Raji (cell line): ENCODE measurements around the gene ZBTB46.

Source experiments
- POLR2A ChIP-seq: IDR thresholded peaks from 2 replicates; pipeline ENCODE4 v1.6.1; 2011; ENCODE audit warnings: low read depth, low read length, control low read depth; ENCODE audit not compliant: insufficient read depth

Gene ZBTB46

DNA sequence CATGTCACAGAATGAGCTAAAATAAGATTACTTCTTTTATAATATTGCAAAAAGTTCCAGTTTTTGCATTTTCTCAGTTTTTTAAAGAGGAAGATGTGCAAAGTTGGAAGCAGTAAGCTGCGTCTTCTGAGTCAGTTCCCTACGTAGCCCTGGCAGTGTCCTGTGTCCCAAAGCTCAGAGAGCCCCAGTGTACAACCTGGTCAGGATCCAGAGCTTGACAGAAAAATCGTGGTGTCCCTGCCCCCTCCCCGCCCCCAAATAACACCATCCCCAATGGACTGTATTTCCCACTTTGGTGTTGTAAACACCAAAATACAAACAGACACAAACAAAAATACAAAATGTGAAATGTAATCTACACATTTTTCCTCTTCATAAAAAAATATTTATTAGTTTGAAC, 86.9 kb downstream of the ZBTB46 start:
- TF ChIP-seq POLR2A: no peak

DNA sequence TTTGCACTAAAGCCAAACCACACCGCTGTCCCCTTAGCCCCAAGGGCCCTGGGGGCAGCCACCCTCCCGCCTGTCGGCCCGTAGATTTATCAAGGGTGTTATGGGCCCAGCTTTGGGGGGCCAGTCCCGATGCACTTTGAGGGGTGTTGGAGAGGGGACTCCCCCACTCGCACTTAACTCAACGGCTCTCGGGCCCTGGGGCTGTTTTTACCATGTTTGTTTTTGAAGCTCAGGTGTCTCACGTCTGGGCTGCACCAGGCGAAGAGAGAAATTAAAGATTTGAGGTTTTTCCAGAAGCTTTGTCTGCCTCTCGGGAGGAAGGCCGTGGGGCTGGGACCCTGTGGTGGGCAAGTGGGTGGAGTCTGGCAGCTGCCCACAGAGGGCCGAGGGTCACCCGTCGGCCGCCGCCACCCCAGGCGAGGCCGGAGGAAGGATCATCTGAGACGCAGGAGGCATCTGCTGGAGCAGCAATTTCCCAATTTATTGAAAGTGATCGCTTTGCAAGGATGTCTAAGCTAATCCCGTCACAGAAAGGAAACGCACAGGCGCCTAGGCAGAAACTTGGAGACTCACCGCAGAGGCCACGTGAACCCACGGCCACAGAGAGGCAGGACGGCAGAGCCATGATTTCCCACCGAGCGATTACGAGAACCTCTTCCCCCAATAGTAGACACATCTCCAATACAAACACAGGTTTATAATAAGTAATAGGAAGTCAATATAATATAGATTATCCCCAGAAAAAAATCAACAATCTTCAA, 87.7 kb downstream of the ZBTB46 start:
- no peak for TF ChIP-seq POLR2A

DNA sequence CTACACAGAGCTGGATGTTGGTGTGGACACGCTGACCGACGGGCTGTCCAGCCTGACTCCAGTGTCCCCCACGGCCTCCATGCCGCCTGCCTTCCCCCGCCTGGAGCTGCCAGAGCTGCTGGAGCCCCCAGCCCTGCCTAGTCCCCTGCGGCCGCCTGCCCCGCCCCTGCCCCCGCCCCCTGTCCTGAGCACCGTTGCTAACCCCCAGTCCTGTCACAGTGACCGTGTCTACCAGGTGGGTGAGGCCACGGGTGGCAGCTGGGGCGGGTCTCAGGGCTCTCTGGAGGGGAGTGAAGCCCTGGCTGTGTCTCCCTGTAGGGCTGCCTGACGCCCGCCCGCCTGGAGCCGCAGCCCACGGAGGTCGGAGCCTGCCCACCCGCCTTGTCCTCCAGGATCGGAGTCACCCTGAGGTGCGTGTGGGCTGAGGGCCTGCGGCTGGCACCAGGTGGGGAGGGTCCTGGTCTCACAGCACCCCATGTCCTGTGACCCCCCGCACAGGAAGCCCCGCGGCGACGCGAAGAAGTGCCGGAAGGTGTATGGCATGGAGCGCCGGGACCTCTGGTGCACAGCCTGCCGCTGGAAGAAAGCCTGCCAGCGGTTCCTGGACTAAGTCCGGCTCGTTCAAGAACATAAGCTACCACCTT, 88.6 kb downstream of the ZBTB46 start:
- no peak for TF ChIP-seq POLR2A

DNA sequence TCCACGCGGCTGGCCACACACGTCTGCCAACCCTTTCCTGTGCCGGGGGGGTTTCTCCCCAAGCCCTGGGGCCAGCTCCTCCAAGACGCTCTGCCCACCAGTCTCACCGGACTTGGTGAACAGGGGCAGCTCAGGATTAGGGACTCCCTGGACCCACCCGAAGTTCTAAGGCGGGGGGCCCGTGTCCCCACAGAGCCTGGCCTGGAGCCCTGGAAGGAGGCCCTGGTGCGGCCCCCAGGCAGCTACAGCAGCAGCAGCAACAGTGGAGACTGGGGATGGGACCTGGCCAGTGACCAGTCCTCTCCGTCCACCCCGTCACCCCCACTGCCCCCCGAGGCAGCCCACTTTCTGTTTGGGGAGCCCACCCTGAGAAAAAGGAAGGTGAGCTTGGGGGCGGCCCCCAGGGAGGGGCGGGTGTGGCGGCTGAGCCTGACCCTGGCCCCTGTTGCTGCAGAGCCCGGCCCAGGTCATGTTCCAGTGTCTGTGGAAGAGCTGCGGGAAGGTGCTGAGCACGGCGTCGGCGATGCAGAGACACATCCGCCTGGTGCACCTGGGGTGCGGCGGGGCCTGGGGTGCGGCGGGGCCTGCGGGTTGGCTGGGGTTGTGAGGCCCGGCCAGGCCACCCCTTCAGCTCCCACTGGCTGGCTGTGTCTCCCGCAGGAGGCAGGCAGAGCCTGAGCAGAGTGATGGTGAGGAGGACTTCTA, 89.2 kb downstream of the ZBTB46 start:
- TF ChIP-seq POLR2A: no peak

DNA sequence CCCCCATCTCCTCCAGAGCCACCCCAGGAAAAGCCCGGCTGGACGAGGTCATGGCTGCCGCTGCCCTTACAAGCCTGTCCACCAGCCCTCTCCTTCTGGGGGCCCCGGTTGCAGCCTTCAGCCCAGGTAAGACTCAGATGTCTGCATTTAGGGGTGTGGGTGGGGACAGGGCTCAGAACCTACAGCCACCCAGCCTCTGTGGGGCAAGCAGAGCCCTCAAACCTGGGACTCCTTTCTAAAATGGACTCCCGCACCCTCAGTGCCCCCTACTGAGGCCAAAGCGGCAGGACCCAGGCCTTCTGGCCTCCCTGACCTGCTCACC, 89.7 kb downstream of the ZBTB46 start:
- TF ChIP-seq POLR2A: no peak

DNA sequence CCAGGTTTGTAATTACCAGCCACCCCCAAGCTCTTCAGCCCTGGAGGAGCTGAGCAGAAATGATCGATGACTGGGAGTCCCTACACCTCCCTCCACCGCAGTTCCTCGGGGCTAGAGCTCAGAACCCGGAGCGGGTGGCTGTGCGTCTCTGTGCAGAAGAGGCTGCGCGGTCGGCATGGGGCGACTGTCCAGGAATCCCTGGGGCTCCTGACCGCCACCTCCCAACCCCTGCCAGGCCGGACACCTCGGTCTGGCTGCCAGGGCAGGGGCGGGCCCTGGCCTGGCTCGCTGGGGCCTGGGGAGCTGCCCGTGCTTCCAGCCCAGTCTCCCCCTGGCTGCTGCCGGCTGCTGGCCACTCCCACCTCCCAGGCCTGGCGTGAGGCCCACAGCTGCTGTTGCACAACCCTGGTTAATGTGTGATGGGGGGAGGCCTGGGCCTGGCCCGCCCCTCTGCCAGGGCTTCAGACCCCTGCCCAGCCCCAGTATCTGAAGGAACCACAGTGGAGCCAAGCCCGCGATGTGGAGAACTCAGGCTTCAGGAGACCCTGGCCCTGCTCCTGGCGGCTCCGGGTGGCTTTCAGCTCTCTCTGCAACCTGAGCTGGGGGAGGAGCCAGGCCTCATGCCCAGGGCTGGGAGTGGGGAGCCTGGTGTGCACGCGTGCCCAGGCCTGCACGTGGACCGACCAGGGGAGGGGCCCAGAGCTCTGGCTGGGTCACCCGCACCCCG, 90.3 kb downstream of the ZBTB46 start:
- TF ChIP-seq POLR2A: no peak

DNA sequence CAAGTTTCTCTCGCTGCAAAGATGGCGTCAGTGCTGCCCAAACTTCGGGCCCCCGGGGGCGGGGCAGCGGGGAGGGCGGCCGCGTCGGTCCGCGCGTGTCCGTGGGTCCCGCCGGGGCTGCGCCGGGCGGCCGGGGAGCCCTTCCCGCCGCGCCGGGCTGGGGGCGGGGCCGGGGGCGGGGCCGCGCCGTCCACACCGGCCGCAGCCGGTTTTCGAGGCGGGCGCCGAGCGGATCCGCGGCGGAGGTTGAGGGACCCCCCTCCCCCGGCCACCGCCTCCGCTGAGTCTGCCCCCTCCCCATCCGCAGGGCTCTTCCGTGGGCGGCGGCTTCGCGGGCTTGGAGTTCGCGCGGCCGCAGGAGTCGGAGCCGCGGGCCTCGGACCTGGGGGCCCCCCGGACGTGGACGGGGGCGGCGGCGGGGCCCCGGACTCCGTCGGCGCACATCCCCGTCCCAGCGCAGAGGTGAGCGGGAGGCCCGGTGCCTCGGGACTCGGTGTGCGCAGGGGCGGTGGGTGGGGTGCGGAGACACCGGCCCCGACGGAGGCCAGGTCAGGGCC, 90.9 kb downstream of the ZBTB46 start:
- TF ChIP-seq POLR2A: no peak

DNA sequence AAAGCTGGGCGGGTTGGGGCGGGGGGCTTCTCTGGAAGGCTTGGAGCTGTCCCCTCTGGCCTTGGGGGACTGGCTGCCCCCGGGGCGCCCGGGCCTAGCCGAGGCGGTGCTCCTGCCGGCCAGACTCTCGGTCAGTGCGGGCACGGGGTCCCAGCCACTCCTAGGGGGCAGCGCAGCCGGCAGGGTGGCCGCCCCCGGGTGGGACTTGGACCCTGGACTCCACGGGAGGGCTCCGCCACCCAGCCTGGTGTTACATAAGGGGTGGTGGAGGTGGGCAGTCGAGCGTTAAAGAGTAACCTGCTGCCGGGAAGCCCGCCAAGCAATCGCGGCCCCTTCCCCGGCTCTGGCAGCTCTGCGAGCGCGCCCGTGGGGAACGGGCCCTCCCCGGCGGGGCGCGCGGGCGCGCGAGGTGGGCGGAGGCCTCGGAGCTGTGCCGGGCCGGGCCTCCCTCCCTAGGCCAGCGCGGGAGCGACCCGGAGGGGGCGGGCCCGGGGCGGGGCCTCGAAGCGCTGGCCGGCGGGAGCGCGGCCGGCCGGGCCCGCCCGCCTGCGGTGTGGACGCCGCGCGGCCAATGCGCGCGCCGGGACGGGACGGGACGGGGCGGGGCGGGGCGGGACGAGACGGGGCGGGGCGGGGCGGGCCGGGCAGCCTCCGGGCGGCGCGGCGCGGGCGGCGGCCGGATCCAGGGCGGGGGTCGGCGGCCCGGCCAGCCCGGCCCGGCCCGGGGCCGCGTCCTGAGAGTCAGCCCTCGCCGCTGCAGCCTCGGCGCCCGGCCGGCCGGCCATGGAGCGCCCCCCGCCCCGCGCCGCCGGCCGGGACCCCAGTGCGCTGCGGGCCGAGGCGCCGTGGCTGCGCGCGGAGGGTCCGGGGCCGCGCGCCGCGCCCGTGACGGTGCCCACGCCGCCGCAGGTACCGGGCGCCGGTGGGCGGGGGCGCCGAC, 91.7 kb downstream of the ZBTB46 start, which contains the start of gene SLC2A4RG:
TSS of gene SLC2A4RG (plus strand) at position 647 of the 940 bp plus-strand sequence. CDS start at position 784, 137 bp downstream.
- peak; percentile 21; the same call in 1 of the 2 replicates for TF ChIP-seq POLR2A

DNA sequence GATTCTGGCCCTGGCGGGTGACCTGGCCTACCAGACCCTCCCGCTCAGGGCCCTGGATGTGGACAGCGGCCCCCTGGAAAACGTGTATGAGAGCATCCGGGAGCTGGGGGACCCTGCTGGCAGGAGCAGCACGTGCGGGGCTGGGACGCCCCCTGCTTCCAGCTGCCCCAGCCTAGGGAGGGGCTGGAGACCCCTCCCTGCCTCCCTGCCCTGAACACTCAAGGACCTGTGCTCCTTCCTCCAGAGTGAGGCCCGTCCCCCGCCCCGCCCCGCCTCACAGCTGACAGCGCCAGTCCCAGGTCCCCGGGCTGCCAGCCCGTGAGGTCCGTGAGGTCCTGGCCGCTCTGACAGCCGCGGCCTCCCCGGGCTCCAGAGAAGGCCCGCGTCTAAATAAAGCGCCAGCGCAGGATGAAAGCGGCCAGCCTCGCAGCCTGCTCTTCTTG, 92.4 kb downstream of the ZBTB46 start:
- TF ChIP-seq POLR2A: no peak

DNA sequence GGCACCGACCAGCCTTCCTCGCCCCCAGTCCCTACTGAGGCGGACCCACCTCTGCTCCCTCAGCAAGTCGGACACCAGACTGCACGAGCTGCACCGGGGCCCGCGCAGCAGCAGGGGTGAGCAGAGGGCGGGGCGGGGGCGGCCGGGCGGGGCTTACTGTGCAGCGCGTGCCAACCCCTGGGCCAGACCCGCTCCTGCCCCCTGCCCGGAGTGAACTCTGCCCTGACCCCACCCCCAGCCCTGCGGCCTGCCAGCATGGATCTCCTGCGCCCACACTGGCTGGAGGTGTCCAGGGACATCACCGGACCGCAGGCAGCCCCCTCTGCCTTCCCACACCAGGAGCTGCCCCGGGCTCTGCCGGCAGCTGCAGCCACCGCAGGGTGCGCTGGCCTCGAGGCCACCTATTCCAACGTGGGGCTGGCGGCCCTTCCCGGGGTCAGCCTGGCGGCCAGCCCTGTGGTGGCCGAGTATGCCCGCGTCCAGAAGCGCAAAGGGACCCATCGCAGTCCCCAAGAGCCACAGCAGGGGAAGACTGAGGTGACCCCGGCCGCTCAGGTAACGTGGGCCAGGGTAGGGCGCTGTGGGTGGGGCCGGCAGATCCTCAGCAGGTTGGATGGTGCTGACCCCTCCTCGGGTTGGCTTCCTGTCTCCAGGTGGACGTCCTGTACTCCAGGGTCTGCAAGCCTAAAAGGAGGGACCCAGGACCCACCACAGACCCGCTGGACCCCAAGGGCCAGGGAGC, 92.9 kb downstream of the ZBTB46 start:
- peak; percentile 71 for TF ChIP-seq POLR2A

DNA sequence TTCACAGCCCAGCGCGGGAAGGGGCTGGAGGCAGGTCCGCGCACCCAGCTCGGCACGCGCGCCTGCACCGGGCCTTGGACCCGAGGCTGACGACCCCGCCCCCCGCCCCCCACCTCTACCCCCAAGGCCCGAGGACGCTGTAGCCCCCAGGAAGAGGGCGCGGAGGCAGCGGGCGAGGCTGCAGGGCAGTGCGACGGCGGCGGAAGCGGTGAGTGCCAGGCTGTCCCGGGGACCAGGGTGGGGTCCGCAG, 93.4 kb downstream of the ZBTB46 start:
- no peak for TF ChIP-seq POLR2A

DNA sequence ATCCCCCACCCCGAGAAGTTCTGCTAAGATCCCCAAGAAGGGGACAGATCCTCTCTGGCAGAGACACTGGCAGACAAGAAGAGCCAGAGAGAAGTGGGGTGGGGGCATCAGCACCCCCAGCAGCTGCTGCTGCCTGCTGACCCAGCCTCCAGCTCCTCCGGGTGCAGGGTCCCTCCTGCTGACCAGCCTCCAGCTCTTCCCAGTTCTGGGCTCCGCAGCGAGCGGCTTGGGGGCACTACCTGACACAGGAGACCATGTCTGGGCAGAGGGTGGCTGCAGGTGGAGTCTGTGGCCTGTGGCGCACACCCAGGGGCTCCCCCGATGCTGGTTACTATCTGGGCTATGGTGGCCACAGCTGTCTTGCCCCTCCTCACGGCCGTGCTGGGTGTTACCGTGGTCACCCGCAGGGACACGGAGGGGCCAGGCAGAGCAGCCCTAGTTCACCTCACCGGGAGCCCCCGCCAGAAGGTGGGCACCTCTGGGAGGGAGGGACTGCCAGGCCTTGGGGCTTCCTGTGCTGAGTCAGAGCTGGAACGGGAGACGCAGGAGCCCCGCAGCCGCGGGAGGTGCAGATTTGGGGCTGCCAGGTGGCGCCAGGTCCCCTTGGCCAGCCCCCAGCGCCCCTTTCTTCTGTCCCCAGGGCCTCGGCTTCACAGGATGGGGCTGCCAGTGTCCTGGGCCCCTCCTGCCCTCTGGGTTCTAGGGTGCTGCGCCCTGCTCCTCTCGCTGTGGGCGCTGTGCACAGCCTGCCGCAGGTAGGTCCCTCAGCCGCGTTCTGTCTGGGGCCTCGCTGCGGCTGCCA, 94.0 kb downstream of the ZBTB46 start:
- peak; percentile 6 for TF ChIP-seq POLR2A
